Dedifferentiated amniotic fluid mesenchymal stem cell (primary cell): ENCODE results near the gene IL1RL2.

Experiments
- DNase-seq: peaks from one replicate; pipeline ENCODE4 v3.0.0-alpha.2; 2016; ENCODE audit errors: extremely low spot score

The IL1RL2 gene

GRCh38 chr2:102267774-102268173, 81.0 kb downstream of the IL1RL2 start:
- no peak for DNase-seq

GRCh38 chr2:102268510-102269199, 81.8 kb downstream of the IL1RL2 start:
- DNase-seq: peak; percentile 76

GRCh38 chr2:102269200-102269524, 82.3 kb downstream of the IL1RL2 start:
- DNase-seq: no peak

- no peak for DNase-seq
Measured at GRCh38 chr2:102271844-102272243, 85.0 kb downstream of the IL1RL2 start.

- no peak for DNase-seq
Measured at GRCh38 chr2:102273619-102274211, 86.9 kb downstream of the IL1RL2 start.

GRCh38 chr2:102276549-102277201, 89.9 kb downstream of the IL1RL2 start:
- no peak for DNase-seq

GRCh38 chr2:102277202-102277700, 90.4 kb downstream of the IL1RL2 start:
- no peak for DNase-seq

- no peak for DNase-seq
Measured at GRCh38 chr2:102278720-102279390, 92.0 kb downstream of the IL1RL2 start.

- no peak for DNase-seq
Measured at GRCh38 chr2:102279391-102279735, 92.5 kb downstream of the IL1RL2 start.

- no peak for DNase-seq
Measured at GRCh38 chr2:102282678-102283091, 95.9 kb downstream of the IL1RL2 start.

GRCh38 chr2:102283996-102284395, 97.2 kb downstream of the IL1RL2 start:
- DNase-seq: no peak

- no peak for DNase-seq
Measured at GRCh38 chr2:102284611-102285010, 97.8 kb downstream of the IL1RL2 start.

- no peak for DNase-seq
Measured at GRCh38 chr2:102285368-102285767, 98.5 kb downstream of the IL1RL2 start.

- DNase-seq: no peak
Measured at GRCh38 chr2:102286041-102286440, 99.2 kb downstream of the IL1RL2 start.

- DNase-seq: no peak
Measured at GRCh38 chr2:102289129-102289528, 102.3 kb downstream of the IL1RL2 start.
